NCI-H345 treated with DMSO at 0.1 percent for 48 hours (cell line): ENCODE results near the gene MTARC2.
"Not testable (repeated sequence)": the region's sequence is repeated elsewhere in the genome, so short reads cannot be mapped to it uniquely, and the experiment has no call there.

Experiments
- DNase-seq: peaks from one replicate; lab custom pipeline; 2025; ENCODE audit not compliant: unreplicated experiment; lab: John Stamatoyannopoulos, UW

MTARC2 gene

DNA sequence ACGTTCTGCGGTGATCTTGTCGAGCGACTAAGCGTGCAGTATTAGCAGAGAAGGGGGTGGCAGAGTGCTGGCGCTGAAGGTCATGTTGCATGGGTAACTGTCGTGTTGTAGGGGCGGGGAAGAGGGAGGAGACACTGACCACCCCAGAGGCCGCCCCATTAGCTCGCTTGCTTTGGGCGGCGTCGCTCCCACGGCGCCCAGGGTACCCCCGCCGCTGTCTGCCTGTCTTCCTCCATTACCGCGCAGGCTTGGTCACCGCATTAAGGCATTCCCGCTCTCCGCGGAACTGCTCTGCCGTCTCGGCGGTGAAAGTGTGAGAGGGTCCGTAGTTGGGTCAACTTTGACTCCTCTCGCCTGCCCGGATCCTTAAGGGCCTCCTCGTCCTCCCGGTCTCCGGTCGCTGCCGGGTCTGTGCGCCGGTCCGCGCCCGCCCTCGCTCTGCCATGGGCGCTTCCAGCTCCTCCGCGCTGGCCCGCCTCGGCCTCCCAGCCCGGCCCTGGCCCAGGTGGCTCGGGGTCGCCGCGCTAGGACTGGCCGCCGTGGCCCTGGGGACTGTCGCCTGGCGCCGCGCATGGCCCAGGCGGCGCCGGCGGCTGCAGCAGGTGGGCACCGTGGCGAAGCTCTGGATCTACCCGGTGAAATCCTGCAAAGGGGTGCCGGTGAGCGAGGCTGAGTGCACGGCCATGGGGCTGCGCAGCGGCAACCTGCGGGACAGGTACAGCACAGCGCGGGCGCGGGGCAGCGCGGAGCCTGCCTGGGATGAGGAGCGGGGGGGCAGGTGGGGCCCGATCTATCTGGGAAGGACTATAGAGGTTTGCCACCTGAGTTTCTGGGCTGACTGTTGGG lies at the start of gene MTARC2:
Gene MTARC2, plus strand, starts transcription at position 234 of the 846 bp plus-strand sequence. Its CDS starts 210 bp downstream, at position 444.
- DNase-seq: peak; percentile 22

DNA sequence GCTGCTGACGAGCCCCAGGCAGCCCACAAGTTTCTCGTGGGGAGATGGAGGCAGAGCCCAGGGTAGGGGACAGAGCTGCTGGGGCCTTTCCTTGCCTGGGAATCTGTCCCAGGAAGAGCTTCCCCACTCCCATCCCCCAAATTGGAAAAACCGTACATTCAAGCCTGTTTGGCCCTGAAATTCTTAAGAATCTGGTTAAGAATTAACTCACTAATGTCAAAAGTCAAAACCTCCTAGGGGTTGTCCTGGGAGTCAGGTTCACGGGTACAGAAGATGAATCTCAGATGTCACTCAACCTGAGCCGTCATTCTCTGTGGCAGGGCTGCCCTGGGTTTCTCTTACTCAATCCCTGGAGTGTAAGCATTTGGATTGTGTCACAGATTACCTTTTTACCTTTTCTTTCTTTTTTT lies 49.5 kb upstream of the MTARC2 start:
- DNase-seq: no peak

GRCh38 chr1:220699044-220699443 lies 49.1 kb upstream of the MTARC2 start:
- no peak for DNase-seq

GRCh38 chr1:220700556-220701179 lies 47.5 kb upstream of the MTARC2 start:
- DNase-seq: no peak

GRCh38 chr1:220701974-220702373 lies 46.1 kb upstream of the MTARC2 start:
- DNase-seq: no peak

- DNase-seq: peak; percentile 53
These were observed 45.3 kb upstream of the MTARC2 start for GRCh38 chr1:220702733-220703270.

- DNase-seq: no peak
These were observed 44.8 kb upstream of the MTARC2 start for GRCh38 chr1:220703305-220703704.

GRCh38 chr1:220705782-220706181 lies 42.3 kb upstream of the MTARC2 start:
- DNase-seq: no peak

DNA sequence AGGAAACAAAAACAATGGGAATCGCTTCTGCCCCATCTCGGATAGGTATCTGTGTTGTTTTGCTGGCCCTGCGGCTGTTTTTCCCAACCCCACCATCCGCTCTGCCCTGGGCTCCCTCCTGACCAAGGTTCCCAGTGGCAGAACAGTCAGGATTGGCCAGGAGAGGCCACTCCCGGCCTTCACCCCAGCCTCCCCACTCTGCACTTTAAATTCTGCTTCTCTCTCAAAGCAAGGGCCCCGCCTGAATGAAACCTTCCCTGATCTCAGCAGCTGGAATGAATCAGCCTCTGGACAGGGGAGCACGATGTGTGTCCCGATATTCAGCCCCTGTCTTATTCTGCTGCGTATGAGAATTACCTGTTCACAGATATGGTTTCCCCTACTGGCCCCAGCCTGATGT lies 41.6 kb upstream of the MTARC2 start:
- DNase-seq: no peak

GRCh38 chr1:220707160-220707559 lies 41.0 kb upstream of the MTARC2 start:
- no peak for DNase-seq

- DNase-seq: no peak
These were observed 39.9 kb upstream of the MTARC2 start for GRCh38 chr1:220708244-220708643.

DNA sequence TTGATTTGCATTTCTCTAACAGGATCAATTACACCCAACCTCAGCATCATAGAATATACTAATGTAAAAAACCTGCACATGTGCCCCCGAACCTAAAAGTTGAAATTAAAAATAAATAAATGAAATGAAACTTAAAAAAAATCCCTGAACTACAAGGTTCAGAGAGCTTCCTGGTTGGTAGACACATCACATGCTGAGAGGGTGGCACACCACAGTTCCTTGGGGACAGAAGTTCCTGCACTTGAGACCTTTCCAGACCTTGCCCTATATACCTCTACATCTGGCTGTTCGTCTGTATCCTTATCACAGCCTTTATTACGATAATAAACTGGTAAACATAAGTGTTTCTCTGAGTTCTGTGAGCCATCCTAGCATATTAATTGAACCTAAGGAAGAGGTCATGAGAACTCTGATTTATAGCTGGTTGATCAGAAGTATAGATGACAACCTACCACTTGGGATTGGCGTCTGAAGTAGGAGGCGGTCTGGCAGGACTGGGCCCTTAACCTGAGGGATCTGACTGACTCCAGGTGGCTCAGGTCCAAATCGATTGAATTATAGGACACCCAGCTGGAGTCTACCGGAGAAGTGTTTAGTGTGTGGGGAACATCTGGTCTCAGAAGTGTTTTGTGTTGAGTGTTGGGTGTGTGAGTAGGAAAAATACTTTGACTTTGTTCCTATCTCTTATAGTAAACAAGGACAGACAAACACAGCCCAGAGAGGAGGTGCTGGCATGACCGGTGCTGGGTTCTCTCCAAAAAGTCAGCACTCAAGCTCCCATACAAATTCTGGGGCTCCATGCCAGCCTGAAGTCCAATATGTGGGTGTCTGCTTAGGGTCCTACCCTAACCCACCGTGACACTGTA lies 39.0 kb upstream of the MTARC2 start:
- DNase-seq: no peak

GRCh38 chr1:220710333-220710732 lies 37.8 kb upstream of the MTARC2 start:
- no peak for DNase-seq

- no peak for DNase-seq
These were observed 36.9 kb upstream of the MTARC2 start for GRCh38 chr1:220711056-220711809.

DNA sequence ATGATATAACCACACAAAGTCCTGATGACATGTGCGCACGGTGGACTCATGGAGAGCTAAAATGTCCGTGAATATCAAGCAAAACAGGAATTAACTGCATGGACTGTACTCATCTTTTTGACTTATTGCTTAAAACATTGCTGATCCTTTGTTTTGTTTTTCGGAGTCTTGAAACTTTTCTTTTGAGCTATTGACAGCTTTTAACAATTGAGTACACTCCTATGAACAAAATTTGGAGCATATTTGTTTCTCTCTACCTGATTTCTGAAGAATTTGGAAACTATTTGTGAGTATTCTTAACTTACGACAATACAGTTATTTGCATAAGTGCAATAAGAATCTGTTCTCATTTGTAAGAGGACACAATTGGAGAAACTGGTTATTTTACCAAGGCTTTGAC lies 32.1 kb upstream of the MTARC2 start:
- DNase-seq: not testable (repeated sequence)

GRCh38 chr1:220717800-220718640 lies 30.1 kb upstream of the MTARC2 start:
- no peak for DNase-seq

GRCh38 chr1:220721266-220721665 lies 26.9 kb upstream of the MTARC2 start:
- DNase-seq: not testable (repeated sequence)

DNA sequence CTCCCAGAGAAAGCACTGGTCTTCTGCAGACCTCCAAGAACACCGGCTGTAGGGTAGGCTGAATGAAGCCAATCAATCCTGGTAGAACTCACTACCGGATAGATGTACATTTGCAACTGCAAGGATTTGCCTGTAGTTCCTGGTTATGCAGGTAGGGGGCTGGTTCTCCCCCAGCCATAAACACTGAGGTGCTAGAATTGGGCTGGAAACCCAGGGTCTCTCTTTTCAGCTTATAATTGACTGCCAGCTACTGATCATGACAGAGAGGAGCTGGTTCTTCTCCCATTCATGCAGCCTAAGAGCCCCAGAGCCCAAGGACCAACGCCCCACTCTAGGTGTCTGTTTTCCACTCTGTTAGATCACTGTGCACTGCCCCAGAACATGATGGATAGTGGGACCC lies 21.5 kb upstream of the MTARC2 start:
- no peak for DNase-seq

GRCh38 chr1:220727519-220727918 lies 20.6 kb upstream of the MTARC2 start:
- no peak for DNase-seq

DNA sequence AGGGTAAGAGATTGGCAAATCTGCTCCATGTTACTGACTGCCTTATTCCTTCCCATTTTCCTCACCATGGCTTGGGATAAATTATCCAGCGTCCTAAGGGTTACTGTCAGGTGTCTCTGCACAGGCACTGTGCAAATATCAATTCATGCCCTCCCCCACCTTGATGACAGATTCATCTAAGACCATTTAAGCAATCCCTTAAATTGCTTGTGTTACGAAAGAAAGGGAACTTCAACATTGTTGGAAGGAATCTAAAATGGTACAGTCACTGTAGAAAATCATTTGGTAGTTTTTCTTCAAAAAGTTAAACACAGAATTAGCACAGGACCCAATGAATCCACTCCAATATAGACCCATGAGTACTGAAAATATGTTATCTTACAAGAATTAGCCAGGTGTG lies 17.6 kb upstream of the MTARC2 start:
- no peak for DNase-seq
